ENCODE measurements around the gene SMIM27. TPM values are rescaled to one million over a fixed set of nuclear protein-coding genes. Genes with fewer than 3 reads are reported as not detected.

SMIM27 gene
- total and polyA plus RNA-seq, 7 donors = 4.5 to 21.6 (median 11.7) TPM

GRCh38 chr9:32558408-32558934, 6.3 kb downstream of the SMIM27 start:
- Histone ChIP-seq H3K27me3 (ENCODE audit: insufficient read depth in 3 of 3, low read length in 2 of 3) (no peaks in the 10 kb centered on the region), H3K36me3 (ENCODE audit: insufficient read depth in 1 of 2, low read depth in 1 of 2) (peaks cover 2 to 5% of the 10 kb centered on the region in 2 donors), H3K4me3 (no peak overlapping the region), H3K27ac (no peak overlapping the region), H3K4me1 (peaks cover 8% of the 10 kb centered on the region), H3K9me3 (no peaks in the 10 kb centered on the region)
- ATAC-seq (no peak), DNase-seq (no peak)
- intact Hi-C loops (cut with DNase I) = no loop called here
- no peak for TF ChIP-seq CTCF (IDR thresholded peaks at IDR 0.05)
- 64 to 69% (median 66%) methylated on average over 3 of the region's 3 CpGs for WGBS, 3 donors

- no peak for TF ChIP-seq CTCF (IDR thresholded peaks at IDR 0.05)
- DNase-seq (no peak), ATAC-seq (no peak)
- no peaks in the 10 kb centered on the region for H3K9me3 ChIP-seq
- H3K4me1 ChIP-seq = peaks cover 7% of the 10 kb centered on the region
- H3K27ac ChIP-seq = no peak overlapping the region
- no peak overlapping the region for H3K4me3 ChIP-seq
- H3K27me3 ChIP-seq (ENCODE audit: insufficient read depth in 3 of 3, low read length in 2 of 3) = no peaks in the 10 kb centered on the region
- intact Hi-C loops (cut with DNase I) = no loop called here
- peaks cover 12 to 52% of the 10 kb centered on the region in 2 donors for H3K36me3 ChIP-seq (ENCODE audit: insufficient read depth in 1 of 2, low read depth in 1 of 2)
- WGBS, 3 donors = 89 to 94% (median 93%) methylated on average over 6 of the region's 6 CpGs
Observed at GRCh38 chr9:32565967-32566366, 13.8 kb downstream of the SMIM27 start.

GRCh38 chr9:32566770-32567169, 14.6 kb downstream of the SMIM27 start:
- peaks cover 12 to 52% of the 10 kb centered on the region in 2 donors for H3K36me3 ChIP-seq (ENCODE audit: insufficient read depth in 1 of 2, low read depth in 1 of 2)
- H3K9me3 ChIP-seq = no peaks in the 10 kb centered on the region
- ATAC-seq (no peak), DNase-seq (no peak)
- no peak overlapping the region for H3K27ac ChIP-seq
- no peak overlapping the region for H3K4me3 ChIP-seq
- no peaks in the 10 kb centered on the region for H3K27me3 ChIP-seq (ENCODE audit: insufficient read depth in 3 of 3, low read length in 2 of 3)
- intact Hi-C loops (cut with DNase I) = no loop called here
- no peak for TF ChIP-seq CTCF (IDR thresholded peaks at IDR 0.05)
- peaks cover 15% of the 10 kb centered on the region for H3K4me1 ChIP-seq
- WGBS, 3 donors = 89 to 95% (median 93%) methylated on average over 26 of the region's 26 CpGs

GRCh38 chr9:32570262-32570661, 18.1 kb downstream of the SMIM27 start:
- DNase-seq (no peak), ATAC-seq (no peak)
- peaks cover 19% of the 10 kb centered on the region for H3K4me1 ChIP-seq
- H3K27me3 ChIP-seq (ENCODE audit: insufficient read depth in 3 of 3, low read length in 2 of 3) = no peaks in the 10 kb centered on the region
- peaks cover 11 to 39% of the 10 kb centered on the region in 2 donors for H3K36me3 ChIP-seq (ENCODE audit: insufficient read depth in 1 of 2, low read depth in 1 of 2)
- intact Hi-C loops (cut with DNase I) = loop anchor here in 1 of 2 donors (2.0 kb wide), 1 partner anchor 17 kb away; the partner anchor contains the start of genes SMIM27 and TOPORS
- H3K27ac ChIP-seq = no peak overlapping the region
- WGBS, 3 donors = 88 to 94% (median 91%) methylated on average over 4 of the region's 4 CpGs
- no peak for TF ChIP-seq CTCF (IDR thresholded peaks at IDR 0.05)
- no peaks in the 10 kb centered on the region for H3K9me3 ChIP-seq
- no peak overlapping the region for H3K4me3 ChIP-seq
